GM12878 (cell line): ENCODE results near the gene PLA2G6. TPM values are rescaled to one million over a fixed set of nuclear protein-coding genes. Genes with fewer than 3 reads are reported as not detected.

ENCODE experiments used
- CHD2 ChIP-seq: IDR thresholded peaks from 2 replicates; pipeline ENCODE4 v1.6.1; 2011; ENCODE audit warnings: low read depth, low read length, improper control_type of control experiment, borderline replicate concordance
- STAT3 ChIP-seq: IDR thresholded peaks from 2 replicates; pipeline ENCODE4 v1.6.1; 2011; ENCODE audit warnings: low read depth, low read length, improper control_type of control experiment
- YY1 ChIP-seq: IDR thresholded peaks from 2 replicates; pipeline ENCODE4 v1.6.1; 2011; ENCODE audit warnings: low read depth, mild to moderate bottlenecking, low read length
- polyA plus RNA-seq, 11 experiments: library from polyadenylated mRNA; depleted of rRNA in 4 of 11; unstranded in 6 of 11; stranded (reverse) in 5 of 11; fragments of >200 nt; fragmentation: Nextera tagmentation in 4 of 11; fragmentation: Illumina TruSeq in 1 of 11; extraction: Ambion mirVana in 4 of 11; extraction: Trizol in 1 of 11; gene quantifications; 1 replicate in 1 of 11; 2 replicates in 10 of 11; pipeline versions ENCODE4 v1.2.1 to v1.2.3, GENCODE V29; 2011 to 2016; ENCODE audit warnings: inconsistent platforms in 2 of 11, missing spikeins in 2 of 11, low read depth in 1 of 11
- total RNA-seq, 4 experiments: library from RNA; depleted of rRNA in 3 of 4; stranded (reverse); fragments of >200 nt in 3 of 4; fragmentation: Illumina TruSeq in 1 of 4; extraction: Trizol in 1 of 4; gene quantifications; 2 replicates each; pipeline versions ENCODE4 v1.2.1 to v1.2.3, GENCODE V29; 2013 to 2021
- TF ChIP-seq, protein P1 (sequence below): IDR thresholded peaks from 2 replicates; pipeline ENCODE4 v1.6.1; 2012; ENCODE audit warnings: low read length, inconsistent platforms
- TF ChIP-seq, protein P2 (sequence below): IDR thresholded peaks from 2 replicates; pipeline ENCODE4 v1.6.1; 2012; ENCODE audit warnings: low read depth, low read length, improper control_type of control experiment
- TF ChIP-seq, protein P3 (sequence below): IDR thresholded peaks from 2 replicates; pipeline ENCODE4 v1.6.1; 2011; ENCODE audit warnings: borderline replicate concordance, low read depth, mild to moderate bottlenecking, moderate library complexity, low read length; ENCODE audit not compliant: insufficient read depth, poor library complexity, severe bottlenecking
- TF ChIP-seq, protein P4 (sequence below): IDR thresholded peaks from 2 replicates; pipeline ENCODE4 v1.6.1; 2011; ENCODE audit warnings: low read depth, mild to moderate bottlenecking, low read length, moderate library complexity, borderline replicate concordance; ENCODE audit errors: extremely low read depth

The PLA2G6 gene
- total and polyA plus RNA-seq, 10 of the 15 experiments (the other 5 are each of a cell fraction or from before 2014, with no cell fraction given), result 0.15 to 42.2 (median 15.8) TPM

DNA sequence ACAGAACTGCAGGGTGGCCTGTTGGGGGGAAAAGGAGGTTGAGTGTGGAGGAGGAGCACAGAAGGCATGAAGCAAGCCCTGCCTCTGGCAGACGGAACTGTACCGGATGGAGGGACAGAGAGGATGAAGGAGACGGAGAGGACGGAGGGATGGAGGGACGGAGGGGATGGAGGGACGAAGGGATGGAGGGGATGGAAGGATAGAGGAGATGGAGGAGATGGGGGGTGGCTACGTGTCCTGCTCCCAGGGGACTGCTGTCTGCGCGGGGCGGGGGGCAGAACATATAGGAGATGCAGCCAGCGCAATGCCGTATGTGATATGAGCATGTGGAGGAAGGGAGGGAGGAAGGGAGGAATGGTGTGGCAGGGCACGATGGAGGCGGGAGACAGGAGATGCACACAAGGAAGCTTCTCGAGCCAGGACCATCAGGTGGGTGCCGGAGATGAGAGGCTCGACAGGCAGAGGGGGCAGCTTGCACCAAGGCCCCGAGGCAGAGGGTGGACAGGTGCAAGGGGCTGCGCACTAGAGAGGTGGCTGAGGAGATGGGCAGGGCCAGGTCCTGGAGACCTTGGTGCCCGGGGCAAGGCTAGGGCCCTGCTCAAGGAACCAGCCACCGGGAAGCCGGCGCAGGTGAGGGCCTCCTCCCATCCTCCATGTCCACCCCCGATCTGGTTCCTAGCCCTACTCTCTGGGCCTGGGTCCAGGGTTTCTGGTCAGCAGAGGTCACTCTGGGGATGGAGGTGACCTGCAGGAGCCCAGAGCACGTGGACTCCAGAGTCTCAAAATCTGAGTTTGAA, 45.4 kb upstream of the PLA2G6 start (continued):
- TF ChIP-seq, protein P1, sequence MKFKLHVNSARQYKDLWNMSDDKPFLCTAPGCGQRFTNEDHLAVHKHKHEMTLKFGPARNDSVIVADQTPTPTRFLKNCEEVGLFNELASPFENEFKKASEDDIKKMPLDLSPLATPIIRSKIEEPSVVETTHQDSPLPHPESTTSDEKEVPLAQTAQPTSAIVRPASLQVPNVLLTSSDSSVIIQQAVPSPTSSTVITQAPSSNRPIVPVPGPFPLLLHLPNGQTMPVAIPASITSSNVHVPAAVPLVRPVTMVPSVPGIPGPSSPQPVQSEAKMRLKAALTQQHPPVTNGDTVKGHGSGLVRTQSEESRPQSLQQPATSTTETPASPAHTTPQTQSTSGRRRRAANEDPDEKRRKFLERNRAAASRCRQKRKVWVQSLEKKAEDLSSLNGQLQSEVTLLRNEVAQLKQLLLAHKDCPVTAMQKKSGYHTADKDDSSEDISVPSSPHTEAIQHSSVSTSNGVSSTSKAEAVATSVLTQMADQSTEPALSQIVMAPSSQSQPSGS, result no peak
- TF ChIP-seq STAT3, result no peak
- TF ChIP-seq, protein P2, sequence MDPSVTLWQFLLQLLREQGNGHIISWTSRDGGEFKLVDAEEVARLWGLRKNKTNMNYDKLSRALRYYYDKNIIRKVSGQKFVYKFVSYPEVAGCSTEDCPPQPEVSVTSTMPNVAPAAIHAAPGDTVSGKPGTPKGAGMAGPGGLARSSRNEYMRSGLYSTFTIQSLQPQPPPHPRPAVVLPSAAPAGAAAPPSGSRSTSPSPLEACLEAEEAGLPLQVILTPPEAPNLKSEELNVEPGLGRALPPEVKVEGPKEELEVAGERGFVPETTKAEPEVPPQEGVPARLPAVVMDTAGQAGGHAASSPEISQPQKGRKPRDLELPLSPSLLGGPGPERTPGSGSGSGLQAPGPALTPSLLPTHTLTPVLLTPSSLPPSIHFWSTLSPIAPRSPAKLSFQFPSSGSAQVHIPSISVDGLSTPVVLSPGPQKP, result no peak
- TF ChIP-seq, protein P3, sequence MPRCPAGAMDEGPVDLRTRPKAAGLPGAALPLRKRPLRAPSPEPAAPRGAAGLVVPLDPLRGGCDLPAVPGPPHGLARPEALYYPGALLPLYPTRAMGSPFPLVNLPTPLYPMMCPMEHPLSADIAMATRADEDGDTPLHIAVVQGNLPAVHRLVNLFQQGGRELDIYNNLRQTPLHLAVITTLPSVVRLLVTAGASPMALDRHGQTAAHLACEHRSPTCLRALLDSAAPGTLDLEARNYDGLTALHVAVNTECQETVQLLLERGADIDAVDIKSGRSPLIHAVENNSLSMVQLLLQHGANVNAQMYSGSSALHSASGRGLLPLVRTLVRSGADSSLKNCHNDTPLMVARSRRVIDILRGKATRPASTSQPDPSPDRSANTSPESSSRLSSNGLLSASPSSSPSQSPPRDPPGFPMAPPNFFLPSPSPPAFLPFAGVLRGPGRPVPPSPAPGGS, result no peak
- TF ChIP-seq YY1, result no peak
- no peak for TF ChIP-seq CHD2
- TF ChIP-seq, protein P4, sequence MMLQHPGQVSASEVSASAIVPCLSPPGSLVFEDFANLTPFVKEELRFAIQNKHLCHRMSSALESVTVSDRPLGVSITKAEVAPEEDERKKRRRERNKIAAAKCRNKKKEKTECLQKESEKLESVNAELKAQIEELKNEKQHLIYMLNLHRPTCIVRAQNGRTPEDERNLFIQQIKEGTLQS, result no peak
